SK-N-SH treated with all-trans-retinoic acid at 6 μM for 48 hours (cell line): ENCODE results near the gene MPDU1.
"Not testable (repeated sequence)": the region's sequence is repeated elsewhere in the genome, so short reads cannot be mapped to it uniquely, and the experiment has no call there.

Experiments used
- ISL1 ChIP-seq: fragments of 250-450 bp; sonication (Bioruptor Pico); IDR thresholded peaks from 2 replicates; pipeline ENCODE4 v2.1.2; 2022; ENCODE audit warnings: mild to moderate bottlenecking, moderate library complexity
- TF ChIP-seq, protein P1 (sequence below): fragments of 250-450 bp; sonication (Bioruptor Pico); IDR thresholded peaks from 2 replicates; pipeline ENCODE4 v1.8.0; 2020; ENCODE audit warnings: mild to moderate bottlenecking, moderate library complexity, borderline replicate concordance

DNA sequence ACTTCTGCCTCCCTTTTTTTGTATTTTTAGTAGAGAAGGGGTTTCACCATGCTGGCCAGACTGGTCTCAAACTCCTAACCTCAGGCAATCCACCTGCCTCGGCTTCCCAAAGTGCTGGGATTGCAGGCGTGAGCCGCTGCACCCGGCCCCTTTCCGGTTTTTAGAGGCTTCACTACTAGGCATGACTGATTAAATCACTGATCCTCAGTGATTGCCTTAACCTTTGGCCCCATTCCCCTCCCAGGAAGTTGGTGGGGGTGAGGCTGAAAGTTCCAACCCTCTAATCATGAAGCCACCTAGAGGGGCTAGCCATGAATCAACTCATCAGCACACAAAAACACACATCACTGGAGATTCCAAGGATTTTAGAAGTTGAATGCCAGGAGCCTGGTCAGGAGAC, 13.9 kb downstream of the MPDU1 start:
- TF ChIP-seq, protein P1, sequence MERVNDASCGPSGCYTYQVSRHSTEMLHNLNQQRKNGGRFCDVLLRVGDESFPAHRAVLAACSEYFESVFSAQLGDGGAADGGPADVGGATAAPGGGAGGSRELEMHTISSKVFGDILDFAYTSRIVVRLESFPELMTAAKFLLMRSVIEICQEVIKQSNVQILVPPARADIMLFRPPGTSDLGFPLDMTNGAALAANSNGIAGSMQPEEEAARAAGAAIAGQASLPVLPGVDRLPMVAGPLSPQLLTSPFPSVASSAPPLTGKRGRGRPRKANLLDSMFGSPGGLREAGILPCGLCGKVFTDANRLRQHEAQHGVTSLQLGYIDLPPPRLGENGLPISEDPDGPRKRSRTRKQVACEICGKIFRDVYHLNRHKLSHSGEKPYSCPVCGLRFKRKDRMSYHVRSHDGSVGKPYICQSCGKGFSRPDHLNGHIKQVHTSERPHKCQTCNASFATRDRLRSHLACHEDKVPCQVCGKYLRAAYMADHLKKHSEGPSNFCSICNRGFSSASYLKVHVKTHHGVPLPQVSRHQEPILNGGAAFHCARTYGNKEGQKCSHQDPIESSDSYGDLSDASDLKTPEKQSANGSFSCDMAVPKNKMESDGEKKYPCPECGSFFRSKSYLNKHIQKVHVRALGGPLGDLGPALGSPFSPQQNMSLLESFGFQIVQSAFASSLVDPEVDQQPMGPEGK (CRISPR knock-in tag): not testable (repeated sequence)
- not testable (repeated sequence) for TF ChIP-seq ISL1 (CRISPR knock-in tag)
